Heart right ventricle (tissue), 16 donors: ENCODE data around the gene VAMP2. TPM values are rescaled to one million over a fixed set of nuclear protein-coding genes. Genes with fewer than 3 reads are reported as not detected.

Source experiments
- ATAC-seq, 8 donors: fragments of 200-7000 bp; cut with Tn5 transposase; one replicate each; pipeline ENCODE4 v1.9.1; 2020; ENCODE audit warnings: mild to moderate bottlenecking in 8 of 8, moderate library complexity in 8 of 8, moderate number of reproducible peaks in 1 of 8
- DNase-seq, 2 donors: peaks; one replicate each; pipeline ENCODE4 v3.0.0-alpha.2; 2020
- H3K27ac ChIP-seq, 10 donors: fragments of 200-600 bp; sonication (generic) in 2 of 10; one replicate each; pipeline versions ENCODE4 v1.5.0 to v1.8.0; 2020 to 2022; ENCODE audit warnings: mild to moderate bottlenecking in 3 of 10
- H3K27me3 ChIP-seq, 7 donors: fragments of 200-600 bp; one replicate each; pipeline ENCODE4 v1.8.0; 2021 to 2022; ENCODE audit warnings: mild to moderate bottlenecking in 2 of 7
- H3K36me3 ChIP-seq, 9 donors: fragments of 200-600 bp; sonication (generic) in 1 of 9; one replicate each; pipeline versions ENCODE4 v1.5.0 to v1.8.0; 2020 to 2022; ENCODE audit warnings: mild to moderate bottlenecking in 2 of 9
- H3K4me1 ChIP-seq, 9 donors: fragments of 200-600 bp; sonication (generic) in 1 of 9; one replicate each; pipeline versions ENCODE4 v1.5.0 to v1.8.0; 2020 to 2022; ENCODE audit warnings: mild to moderate bottlenecking in 4 of 9
- H3K4me3 ChIP-seq, 10 donors: fragments of 200-600 bp; sonication (generic) in 2 of 10; one replicate each; pipeline versions ENCODE4 v1.5.0 to v1.8.0; 2020 to 2022; ENCODE audit warnings: mild to moderate bottlenecking in 7 of 10, moderate library complexity in 2 of 10
- H3K9me3 ChIP-seq, 11 donors: fragments of 200-600 bp in 10 of 11; sonication (generic) in 2 of 11; one replicate each; pipeline versions ENCODE4 v1.5.0 to v1.8.0; 2013 to 2022; ENCODE audit warnings: mild to moderate bottlenecking in 2 of 11, control low read depth in 1 of 11, moderate library complexity in 1 of 11
- CTCF ChIP-seq, 9 donors: fragments of 200-600 bp; sonication (generic) in 2 of 9; IDR thresholded peaks; one replicate each; pipeline versions ENCODE4 v1.5.0 to v1.8.0; 2021 to 2022; ENCODE audit warnings: antibody characterized with exemption in 9 of 9, mild to moderate bottlenecking in 5 of 9, moderate library complexity in 1 of 9
- WGBS, 2 donors: extraction: QIAGEN DNeasy Blood & Tissue Kit; methylation state at CpG; one replicate each; pipeline ENCODE4 v1.1.7; 2013; ENCODE audit warnings: inconsistent platforms in 1 of 2; 5-methylcytosine and 5-hydroxymethylcytosine counted together
- intact Hi-C, 10 donors: fragments of 100-400 bp; cut with DNase I; formaldehyde crosslinking; loops; one replicate each; pipeline versions ENCODE4 v1.11.1 to v1.14.2; 2022
- polyA plus RNA-seq, 2 donors: library from polyadenylated mRNA; stranded (reverse); fragments of 200-250 nt; gene quantifications; one replicate each; pipeline ENCODE4 v1.2.3, GENCODE V29; 2013
- total RNA-seq, 10 donors: library from RNA; stranded (reverse); fragmentation: NEBNext Ultra II Directional in 3 of 10; extraction: Animal tissue kit (Norgen Biotek cat#: 25700) in 3 of 10; gene quantifications; one replicate each; pipeline versions ENCODE4 v1.2.1 to v1.2.4, GENCODE V29; 2021 to 2023
- donor health status: Arrhythmogenic right ventricular cardiomyopathy.
- donor health status: ischemic (EF 13 %, LVEDD 7.1; RV severe dilation, severe dysfunction).
- donor health status: healthy with polysubstance abuse.
- donor health status: DM: no; HTN: yes; CAD: no.
- donor health status: DM: no; HTN: no; CAD: no.
- donor health status: ischemic (EF 25% LVEDD 6.9; RV normal size, moderate dysfunction).
- donor health status: ischemic (EF 25% LVEDD 5.7; RV mildly dilated, moderate dysfunction).
- donor health status: healthy.
- donor health status: DM: yes; HTN: yes; CAD: no.
- donor health status: Ischemic cardiomyopathy.
- donor health status: ischemic (EF 35%, LVEDD 5.7; RV mildly dilated, moderate dysfunction).
- donor health status: nonischemic (EF 11% LVEDD 7.7; RV severe dilation, severe dysfunction).
- donor health status: DM: yes; HTN: yes; CAD: no.
- donor health status: PGD.
- donor health status: ischemic (EF 29% LVEDD 5.4; RV normal size, mild dysfunction).
- donor health status: nonischemic (EF 23%, LVEDD 6.1; RV moderate dilation, normal function).

VAMP2 gene
- total and polyA plus RNA-seq, 12 donors: 46.8 to 67.8 (median 59.9) TPM

GRCh38 chr17:8162997-8163977 lies 539 bp upstream of the VAMP2 start:
- peaks cover 25 to 62% (median 52%) of the 10 kb centered on the region in 9 donors for H3K4me1 ChIP-seq
- no peak for DNase-seq
- no peak for TF ChIP-seq CTCF (IDR thresholded peaks at IDR 0.05)
- H3K27ac ChIP-seq: peak overlapping the region; percentile 97 to 100 (median 100)
- peak in 7 of 8 donors; percentile 0 to 20 (median 9) for ATAC-seq
- intact Hi-C loops: loop anchor here in 3 of 10 donors (5.0 kb wide), 2 partner anchors 36 to 41 kb away; partner anchors contain the start of gene HES7 (in 2 of the 3)
- H3K27me3 ChIP-seq: no peaks in the 10 kb centered on the region
- peak overlapping the region; percentile 80 to 100 (median 99) for H3K4me3 ChIP-seq
- WGBS, 2 donors: 5 to 17% methylated on average over 23 to 55 of the region's 55 CpGs
- H3K36me3 ChIP-seq: peaks cover 0 to 30% (median 17%) of the 10 kb centered on the region in 9 donors
- no peaks in the 10 kb centered on the region for H3K9me3 ChIP-seq

- peak in 1 of 8 donors; percentile 0 for ATAC-seq
- TF ChIP-seq CTCF (IDR thresholded peaks at IDR 0.05): no peak
- Histone ChIP-seq H3K4me1 (peaks cover 30 to 76% (median 64%) of the 10 kb centered on the region in 9 donors), H3K4me3 (peak overlapping the region; percentile 80 to 100 (median 99)), H3K27ac (peak overlapping the region; percentile 97 to 100 (median 100)), H3K36me3 (peaks cover 0 to 34% (median 17%) of the 10 kb centered on the region in 9 donors), H3K27me3 (no peaks in the 10 kb centered on the region), H3K9me3 (no peaks in the 10 kb centered on the region)
- intact Hi-C loops: loop anchor here in 4 of 10 donors (2.0 to 5.0 kb wide), 3 partner anchors 25 to 39 kb away; partner anchors contain the start of gene HES7 (in 2 of the 4)
- WGBS, 2 donors: 45 to 46% methylated on average over 19 of the region's 19 CpGs
- DNase-seq: no peak
Measured at GRCh38 chr17:8161289-8162232, 1.2 kb downstream of the VAMP2 start.

GRCh38 chr17:8160741-8161221 lies 2.0 kb downstream of the VAMP2 start:
- 39 to 42% methylated on average over 5 of the region's 5 CpGs for WGBS, 2 donors
- intact Hi-C loops: loop anchor here in 4 of 10 donors (2.0 to 5.0 kb wide), 3 partner anchors 24 to 38 kb away; partner anchors contain the start of gene HES7 (in 2 of the 4)

More at GRCh38 chr17:8160741-8161221, 2.0 kb downstream of the VAMP2 start:
- no peak for ATAC-seq
- no peak for TF ChIP-seq CTCF (IDR thresholded peaks at IDR 0.05)
- Histone ChIP-seq H3K9me3 (no peaks in the 10 kb centered on the region), H3K27ac (peak overlapping the region in 9 of 10 donors; percentile 97 to 100 (median 100)), H3K4me3 (peak overlapping the region in 3 of 10 donors; percentile 80 to 100 (median 99)), H3K27me3 (no peaks in the 10 kb centered on the region), H3K36me3 (peaks cover 0 to 34% (median 17%) of the 10 kb centered on the region in 9 donors), H3K4me1 (peaks cover 30 to 77% (median 64%) of the 10 kb centered on the region in 9 donors)
- DNase-seq: no peak
